ENCODE results near the gene ATAT1. TPM values are rescaled to one million over a fixed set of nuclear protein-coding genes. Genes with fewer than 3 reads are reported as not detected.

Gene ATAT1
- total RNA-seq, 4 donors from 2014 or later, result 0.82 to 2.6 (median 2.1) TPM

DNA sequence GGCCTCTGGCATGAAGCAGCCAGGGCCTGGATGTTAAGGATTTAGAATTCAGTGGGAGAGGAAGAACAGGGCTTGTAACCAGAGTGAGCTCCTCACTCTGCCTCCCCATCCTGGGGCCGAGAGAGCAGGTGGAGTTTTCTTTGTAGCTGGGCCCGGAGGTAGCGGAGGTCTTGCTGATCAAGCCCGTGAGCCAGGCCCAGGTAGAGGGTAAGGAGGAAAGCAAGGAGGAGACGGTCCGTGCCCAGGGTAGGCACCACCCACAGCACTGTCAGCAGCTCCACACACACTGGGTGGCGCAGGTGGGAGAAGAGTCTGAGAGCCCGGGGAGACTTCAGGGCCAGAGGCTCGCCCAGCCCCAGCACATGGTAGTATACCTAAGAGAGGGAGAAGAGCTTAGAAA is 61.9 kb downstream of the ATAT1 start:
- ATAC-seq, result no peak
- H3K4me1 ChIP-seq, result peaks cover 4 to 63% (median 37%) of the 10 kb centered on the region in 3 donors
- peak overlapping the region; percentile 92 to 100 (median 98) for H3K27ac ChIP-seq
- H3K36me3 ChIP-seq, result no peaks in the 10 kb centered on the region
- H3K4me3 ChIP-seq, result peak overlapping the region in 1 of 2 donors; percentile 92
- H3K27me3 ChIP-seq, result no peaks in the 10 kb centered on the region
- whole genome bisulfite sequencing, 2 donors (ENCODE audit: low coverage in 1 of 2), result 60 to 89% methylated on average over 5 to 8 of the region's 9 CpGs
- H3K9me3 ChIP-seq, result no peaks in the 10 kb centered on the region
- TF ChIP-seq POLR2AphosphoS5 (IDR thresholded peaks at IDR 0.05) (no peak), POLR2A (IDR thresholded peaks at IDR 0.05) (no peak), EP300 (IDR thresholded peaks at IDR 0.05) (no peak)
- TF ChIP-seq, protein P1, sequence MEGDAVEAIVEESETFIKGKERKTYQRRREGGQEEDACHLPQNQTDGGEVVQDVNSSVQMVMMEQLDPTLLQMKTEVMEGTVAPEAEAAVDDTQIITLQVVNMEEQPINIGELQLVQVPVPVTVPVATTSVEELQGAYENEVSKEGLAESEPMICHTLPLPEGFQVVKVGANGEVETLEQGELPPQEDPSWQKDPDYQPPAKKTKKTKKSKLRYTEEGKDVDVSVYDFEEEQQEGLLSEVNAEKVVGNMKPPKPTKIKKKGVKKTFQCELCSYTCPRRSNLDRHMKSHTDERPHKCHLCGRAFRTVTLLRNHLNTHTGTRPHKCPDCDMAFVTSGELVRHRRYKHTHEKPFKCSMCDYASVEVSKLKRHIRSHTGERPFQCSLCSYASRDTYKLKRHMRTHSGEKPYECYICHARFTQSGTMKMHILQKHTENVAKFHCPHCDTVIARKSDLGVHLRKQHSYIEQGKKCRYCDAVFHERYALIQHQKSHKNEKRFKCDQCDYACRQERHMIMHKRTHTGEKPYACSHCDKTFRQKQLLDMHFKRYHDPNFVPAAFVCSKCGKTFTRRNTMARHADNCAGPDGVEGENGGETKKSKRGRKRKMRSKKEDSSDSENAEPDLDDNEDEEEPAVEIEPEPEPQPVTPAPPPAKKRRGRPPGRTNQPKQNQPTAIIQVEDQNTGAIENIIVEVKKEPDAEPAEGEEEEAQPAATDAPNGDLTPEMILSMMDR (IDR thresholded peaks at IDR 0.05), result no peak

DNA sequence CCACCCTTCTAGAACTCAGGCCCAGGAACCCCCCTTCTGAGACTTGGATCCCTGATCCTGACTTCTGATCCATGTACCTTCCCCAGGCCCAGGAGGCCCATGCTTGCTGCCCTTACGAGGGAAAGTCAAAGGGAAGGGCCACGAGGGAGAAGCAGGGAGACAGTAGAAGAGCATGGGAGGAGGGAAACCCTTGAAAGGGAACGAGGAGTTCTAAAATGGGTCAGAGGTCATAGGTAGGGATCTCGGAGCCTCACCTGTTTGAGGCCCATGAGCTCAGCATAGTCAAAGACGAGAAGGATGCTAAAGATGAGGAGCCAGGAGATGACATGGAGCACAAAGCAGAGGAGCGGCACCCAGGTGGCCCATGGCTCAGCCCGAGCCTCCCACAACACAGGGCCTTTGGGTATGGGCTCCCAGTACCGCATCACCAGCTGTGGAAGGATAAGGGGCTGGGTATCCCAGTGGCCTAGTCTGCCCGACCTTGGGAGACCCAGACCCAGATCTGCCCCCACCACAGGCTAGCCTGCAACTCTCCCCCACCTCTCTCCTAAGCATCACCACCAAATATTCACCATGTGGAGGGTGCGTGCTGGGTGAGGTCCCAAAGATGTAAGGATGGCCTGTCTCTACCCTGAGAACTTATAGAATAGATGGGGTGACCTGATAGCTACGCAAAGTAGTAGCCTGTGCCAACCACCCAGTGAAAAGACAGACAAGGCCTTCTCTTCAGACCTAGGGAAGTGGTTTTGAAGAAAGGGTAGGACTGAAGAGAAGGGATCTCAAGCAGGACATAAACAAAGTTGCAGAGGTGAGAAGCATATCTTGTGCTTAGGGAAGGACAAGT is 62.6 kb downstream of the ATAT1 start:
- WGBS, 2 donors (ENCODE audit: low coverage in 1 of 2), result 81% methylated on average over 6 of the region's 11 CpGs; no CpG with 5 or more reads in 1 of the 2 donors
- ATAC-seq, result no peak
- Histone ChIP-seq H3K27ac (peak overlapping the region; percentile 92 to 100 (median 98)), H3K4me1 (peaks cover 4 to 56% (median 36%) of the 10 kb centered on the region in 3 donors), H3K36me3 (no peaks in the 10 kb centered on the region), H3K4me3 (peak overlapping the region in 1 of 2 donors; percentile 92), H3K27me3 (no peaks in the 10 kb centered on the region), H3K9me3 (no peaks in the 10 kb centered on the region)
- TF ChIP-seq, protein P1 (IDR thresholded peaks at IDR 0.05), result no peak
- no peak for TF ChIP-seq EP300 (IDR thresholded peaks at IDR 0.05)
- TF ChIP-seq POLR2AphosphoS5 (IDR thresholded peaks at IDR 0.05), result no peak
- TF ChIP-seq POLR2A (IDR thresholded peaks at IDR 0.05), result no peak

DNA sequence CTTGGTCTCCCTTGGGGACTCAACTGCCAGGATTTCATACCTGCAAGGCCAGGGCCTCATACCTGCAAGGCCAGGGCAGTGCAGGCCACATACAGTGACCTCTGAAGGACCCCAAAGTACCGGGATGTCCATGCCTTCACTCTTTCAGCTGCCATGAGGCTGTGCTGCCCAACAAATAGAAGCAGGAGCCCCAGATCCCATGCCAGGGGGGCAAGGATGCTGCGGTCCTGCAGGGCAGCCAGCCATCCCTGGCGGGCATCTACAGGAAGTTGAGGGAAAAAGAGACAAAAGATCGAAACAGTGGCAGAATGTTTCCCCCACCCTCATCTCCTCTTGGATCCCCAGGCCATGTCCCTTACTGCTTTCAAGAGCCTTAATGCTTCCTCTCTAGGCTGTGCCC is 63.3 kb downstream of the ATAT1 start:
- Histone ChIP-seq H3K27ac (peak overlapping the region; percentile 70 to 100 (median 95)), H3K36me3 (no peaks in the 10 kb centered on the region), H3K27me3 (no peaks in the 10 kb centered on the region), H3K9me3 (no peaks in the 10 kb centered on the region), H3K4me1 (peaks cover 4 to 49% (median 36%) of the 10 kb centered on the region in 3 donors), H3K4me3 (peak overlapping the region; percentile 68 to 80)
- no peak for ATAC-seq
- TF ChIP-seq, protein P1 (IDR thresholded peaks at IDR 0.05), result peak in 1 of 4 experiments; percentile 7
- no peak for TF ChIP-seq POLR2AphosphoS5 (IDR thresholded peaks at IDR 0.05)
- 0 to 10% methylated on average over 1 to 4 of the region's 4 CpGs for WGBS, 2 donors (ENCODE audit: low coverage in 1 of 2)

DNA sequence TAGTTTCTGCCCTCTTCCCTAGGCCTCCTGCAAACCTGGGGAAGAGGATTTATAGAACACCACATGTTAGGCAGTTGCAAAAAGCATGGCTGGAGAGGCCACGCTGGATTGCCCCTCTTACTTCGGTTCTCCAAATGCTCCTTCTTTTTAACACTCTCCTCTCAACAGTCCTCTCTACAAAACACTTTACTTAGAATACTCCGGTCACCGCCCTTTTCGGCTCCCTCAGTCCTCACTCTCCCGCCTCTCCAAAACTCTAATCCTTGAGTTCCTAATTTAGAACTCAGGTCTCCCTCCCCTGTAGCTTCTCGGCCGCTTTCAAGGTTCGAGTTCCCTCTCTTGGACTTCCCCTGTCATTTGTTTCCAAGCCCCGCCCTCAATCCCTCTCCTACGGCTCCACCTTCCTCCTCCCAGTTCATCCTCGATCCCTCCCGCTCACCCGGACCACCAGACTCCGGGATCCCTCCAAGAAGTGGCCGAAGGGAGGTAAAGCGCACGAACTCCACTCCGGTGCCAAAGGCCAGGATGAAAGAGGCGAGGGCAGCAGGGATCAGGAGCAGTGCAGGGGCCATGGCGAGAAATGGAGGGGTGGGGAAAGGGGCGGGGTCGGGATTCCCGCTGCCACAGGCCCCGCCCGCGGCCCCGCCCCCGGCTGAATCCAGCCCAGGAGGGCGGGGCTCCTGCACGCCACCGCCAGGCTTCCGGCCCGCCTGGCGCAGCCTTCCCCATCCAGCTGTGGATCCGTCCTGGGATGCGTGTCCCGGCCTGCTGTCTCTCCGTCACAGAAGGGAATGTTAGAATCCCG is 63.9 kb downstream of the ATAT1 start, which contains the start of gene NRM:
TSS of gene NRM (minus strand) at position 582 of the 805 bp plus-strand sequence. CDS start at position 572, 10 bp downstream.
- H3K4me3 ChIP-seq, result peak within 1 kb of the TSS; percentile 68 to 80
- H3K27ac ChIP-seq, result peak within 1 kb of the TSS; percentile 70 to 100 (median 95)
- 0 to 1% methylated on average over 7 to 12 of the region's 40 CpGs for WGBS, 2 donors (ENCODE audit: low coverage in 1 of 2)
- TF ChIP-seq POLR2A (IDR thresholded peaks at IDR 0.05) (peak; percentile 27 to 28), EP300 (IDR thresholded peaks at IDR 0.05) (no peak), POLR2AphosphoS5 (IDR thresholded peaks at IDR 0.05) (peak; percentile 73)
- TF ChIP-seq, protein P1 (IDR thresholded peaks at IDR 0.05), result peak in 1 of 4 experiments; percentile 18
- peak; percentile 75 for ATAC-seq
- H3K4me1 ChIP-seq, result peaks cover 4 to 43% (median 33%) of the 10 kb centered on the region in 3 donors
- H3K9me3 ChIP-seq, result no peaks in the 10 kb centered on the region
- no peaks in the 10 kb centered on the region for H3K36me3 ChIP-seq
- H3K27me3 ChIP-seq, result no peaks in the 10 kb centered on the region
